GM12878 (cell line): ENCODE measurements around the gene HSCB. TPM values are rescaled to one million over a fixed set of nuclear protein-coding genes. Genes with fewer than 3 reads are reported as not detected.

Experiments
- ATAC-seq: fragments of 200-7000 bp; cut with Tn5 transposase; 3 replicates; pipeline ENCODE4 v1.9.1; 2020; ENCODE audit warnings: mild to moderate bottlenecking, moderate library complexity
- BruUV-seq: library from RNA; stranded (reverse); fragments of 400-500 nt; replicated peaks from 2 replicates; lab custom pipeline; 2021; lab: Mats Ljungman, UMichigan
- CTCF ChIA-PET: fragments of 300-600 bp; sonication (Branson Sonifier 250); formaldehyde crosslinking; extraction: SDS; loops from one replicate; lab custom pipeline; 2021; ENCODE audit warnings: inconsistent platforms; lab: Yijun Ruan, JAX
- POLR2A ChIA-PET: fragments of 350-600 bp; formaldehyde crosslinking; extraction: SDS; loops from one replicate; lab custom pipeline; 2021; ENCODE audit warnings: inconsistent platforms; lab: Charles Lee
- RAD21 ChIA-PET: fragments of 300-600 bp; sonication (Branson Sonifier 250); formaldehyde crosslinking; loops from one replicate; lab custom pipeline; 2023; ENCODE audit warnings: antibody characterized with exemption; ENCODE audit not compliant: unreplicated experiment; lab: Charles Lee
- SMC1A ChIA-PET: fragments of 300-600 bp; sonication (Branson Sonifier 250); formaldehyde crosslinking; loops from one replicate; lab custom pipeline; 2023; ENCODE audit not compliant: unreplicated experiment, uncharacterized antibody; lab: Charles Lee
- DNase-seq: peaks from one replicate; pipeline ENCODE4 v3.0.0-alpha.2; 2011; ENCODE audit warnings: low read depth, low spot score
- FAIRE-seq: peaks from 3 replicates; lab custom pipeline; 2011; peaks lifted over from hg19 to GRCh38; lab: Jason Lieb, UNC
- H2AFZ ChIP-seq: 2 replicates; pipeline ENCODE4 v1.6.0; 2011; ENCODE audit warnings: low read depth, low read length, control low read depth; ENCODE audit not compliant: control insufficient read depth
- H3K27ac ChIP-seq: 2 replicates; pipeline ENCODE4 v1.5.1; 2011; ENCODE audit warnings: control low read depth; ENCODE audit not compliant: control insufficient read depth, insufficient read depth
- H3K27me3 ChIP-seq, 2 experiments: replicated peaks in 1 of 2; 2 replicates each; pipeline versions ENCODE4 v1.6.0 to v1.6.1; 2011; ENCODE audit warnings: low read length in 1 of 2; ENCODE audit not compliant: control insufficient read depth in 2 of 2, insufficient read depth in 2 of 2
- H3K36me3 ChIP-seq, 2 experiments: 2 replicates each; pipeline ENCODE4 v1.5.1; 2011; ENCODE audit warnings: low read length in 1 of 2; ENCODE audit not compliant: control insufficient read depth in 2 of 2, insufficient read depth in 2 of 2
- H3K4me1 ChIP-seq: 2 replicates; pipeline ENCODE4 v1.6.1; 2011; ENCODE audit warnings: mild to moderate bottlenecking, low read length, moderate library complexity, mixed read lengths; ENCODE audit not compliant: control insufficient read depth, insufficient read depth
- H3K4me2 ChIP-seq: 2 replicates; pipeline ENCODE4 v1.6.0; 2011; ENCODE audit warnings: control low read depth; ENCODE audit not compliant: control insufficient read depth, insufficient read depth
- H3K4me3 ChIP-seq: fragments of 200-600 bp; sonication (generic); 2 replicates; pipeline ENCODE4 v1.5.1; 2016
- H3K79me2 ChIP-seq: 2 replicates; pipeline ENCODE4 v1.6.0; 2011; ENCODE audit warnings: low read length; ENCODE audit not compliant: control insufficient read depth, insufficient read depth
- H3K9ac ChIP-seq: 2 replicates; pipeline ENCODE4 v1.8.0; 2011; ENCODE audit warnings: low read length, control low read depth, mixed read lengths; ENCODE audit not compliant: control insufficient read depth, insufficient read depth
- H3K9me3 ChIP-seq: replicated peaks from 3 replicates; pipeline ENCODE4 v1.5.1; 2011; ENCODE audit warnings: mild to moderate bottlenecking, low read length; ENCODE audit not compliant: control insufficient read depth, insufficient read depth
- H4K20me1 ChIP-seq: 2 replicates; pipeline ENCODE4 v1.6.0; 2011; ENCODE audit not compliant: control insufficient read depth, insufficient read depth
- BACH1 ChIP-seq: fragments of 450-650 bp; IDR thresholded peaks from 2 replicates; pipeline ENCODE4 v1.6.1; 2017; ENCODE audit warnings: mild to moderate bottlenecking, borderline replicate concordance
- CUX1 ChIP-seq: IDR thresholded peaks from 2 replicates; pipeline ENCODE4 v1.6.1; 2012; ENCODE audit warnings: improper control_type of control experiment, low read depth, low read length; ENCODE audit not compliant: insufficient replicate concordance
- EP300 ChIP-seq, 2 experiments: fragments of 150-350 bp in 1 of 2; IDR thresholded peaks; 2 replicates each; pipeline ENCODE4 v1.6.1; 2011 to 2012; ENCODE audit warnings: low read depth in 2 of 2, low read length in 2 of 2, borderline replicate concordance in 1 of 2, improper control_type of control experiment in 1 of 2, inconsistent platforms in 1 of 2; ENCODE audit not compliant: control insufficient read depth in 1 of 2
- GATAD2B ChIP-seq: fragments of 450-650 bp; conservative IDR thresholded peaks from 2 replicates; pipeline ENCODE4 v1.6.1; 2017; ENCODE audit warnings: low read depth, mild to moderate bottlenecking, moderate library complexity
- MEF2B ChIP-seq: fragments of 450-650 bp; IDR thresholded peaks from 2 replicates; pipeline ENCODE4 v1.6.1; 2018; ENCODE audit warnings: mild to moderate bottlenecking, moderate library complexity; ENCODE audit not compliant: partially characterized antibody, poor library complexity, severe bottlenecking
- PML ChIP-seq: IDR thresholded peaks from 2 replicates; pipeline ENCODE4 v1.6.1; 2012; ENCODE audit warnings: low read length, inconsistent platforms
- RAD21 ChIP-seq: IDR thresholded peaks from 2 replicates; pipeline ENCODE4 v1.6.1; 2011; ENCODE audit warnings: mild to moderate bottlenecking, low read depth, low read length, moderate library complexity; ENCODE audit not compliant: insufficient read depth
- RCOR1 ChIP-seq: conservative IDR thresholded peaks from 2 replicates; pipeline ENCODE4 v1.6.1; 2012; ENCODE audit warnings: low read depth, low read length, improper control_type of control experiment
- SKIL ChIP-seq: fragments of 450-650 bp; IDR thresholded peaks from 2 replicates; pipeline ENCODE4 v1.6.1; 2017; ENCODE audit warnings: mild to moderate bottlenecking, low read depth, inconsistent platforms; ENCODE audit not compliant: poor library complexity, severe bottlenecking
- SMC3 ChIP-seq: IDR thresholded peaks from 2 replicates; pipeline ENCODE4 v1.6.1; 2011; ENCODE audit warnings: low read length, improper control_type of control experiment, borderline replicate concordance
- TARDBP ChIP-seq: IDR thresholded peaks from 2 replicates; pipeline ENCODE4 v1.6.1; 2016; ENCODE audit warnings: borderline replicate concordance
- WGBS: methylation state at CpG from one replicate; pipeline ENCODE4 v1.1.6; 2016; ENCODE audit warnings: low lambda C conversion rate; ENCODE audit not compliant: insufficient replicate concordance, insufficient coverage; ENCODE audit errors: missing lambda C conversion rate; 5-methylcytosine and 5-hydroxymethylcytosine counted together
- in situ Hi-C: fragments of 300-500 bp; cut with MboI; formaldehyde crosslinking; loops from 9 replicates; pipeline ENCODE4 v1.14.3; 2018; ENCODE audit warnings: mixed read lengths
- intact Hi-C: fragments of 100-400 bp; cut with micrococcal nuclease; formaldehyde crosslinking; loops from one replicate; pipeline ENCODE4 v1.14.2; 2022; ENCODE audit not compliant: unreplicated experiment
- polyA plus RNA-seq, 11 experiments: library from polyadenylated mRNA; depleted of rRNA in 4 of 11; unstranded in 6 of 11; stranded (reverse) in 5 of 11; fragments of >200 nt; fragmentation: Nextera tagmentation in 4 of 11; fragmentation: Illumina TruSeq in 1 of 11; extraction: Ambion mirVana in 4 of 11; extraction: Trizol in 1 of 11; gene quantifications; 1 replicate in 1 of 11; 2 replicates in 10 of 11; pipeline versions ENCODE4 v1.2.1 to v1.2.3, GENCODE V29; 2011 to 2016; ENCODE audit warnings: inconsistent platforms in 2 of 11, missing spikeins in 2 of 11, low read depth in 1 of 11
- total RNA-seq, 4 experiments: library from RNA; depleted of rRNA in 3 of 4; stranded (reverse); fragments of >200 nt in 3 of 4; fragmentation: Illumina TruSeq in 1 of 4; extraction: Trizol in 1 of 4; gene quantifications; 2 replicates each; pipeline versions ENCODE4 v1.2.1 to v1.2.3, GENCODE V29; 2013 to 2021

Gene HSCB
- total and polyA plus RNA-seq, 10 of the 15 experiments (the other 5 are each of a cell fraction or from before 2014, with no cell fraction given): 10.6 to 28.4 (median 20.8) TPM

GRCh38 chr22:28766628-28767027 lies 24.8 kb downstream of the HSCB start:
- no peak overlapping the region for H3K27ac ChIP-seq
- no peaks in the 10 kb centered on the region for H3K36me3 ChIP-seq
- CTCF ChIA-PET: no interaction called here
- RAD21 ChIA-PET: no interaction called here
- H4K20me1 ChIP-seq: no peaks in the 10 kb centered on the region
- no peak overlapping the region for H3K4me2 ChIP-seq
- intact Hi-C loops: no loop called here
- SMC1A ChIA-PET: no interaction called here
- no peaks in the 10 kb centered on the region for H3K4me1 ChIP-seq
- no peaks in the 10 kb centered on the region for H3K27me3 ChIP-seq
- FAIRE-seq: no peak
- no peaks in the 10 kb centered on the region; the same call in 2 of the 3 replicates for H3K9me3 ChIP-seq
- in situ Hi-C loops: no loop called here
- TF ChIP-seq CUX1 (no peak), RAD21 (no peak), EP300 (IDR thresholded peaks at IDR 0.05; ENCODE audit: borderline replicate concordance in 1 of 2, control insufficient read depth in 1 of 2, low read depth in 2 of 2, low read length in 2 of 2) (no peak), RCOR1 (no peak), SKIL (no peak), SMC3 (no peak), BACH1 (no peak), MEF2B (no peak), GATAD2B (no peak), PML (no peak), TARDBP (no peak)
- DNase-seq: no peak
- H3K4me3 ChIP-seq: no peak overlapping the region
- H2AFZ ChIP-seq: no peak overlapping the region
- H3K79me2 ChIP-seq: no peaks in the 10 kb centered on the region
- H3K9ac ChIP-seq: no peak overlapping the region
- no TSS peak for BruUV-seq
- POLR2A ChIA-PET: interaction anchor here (1.2 kb wide), 1 partner anchor 26 kb away, joined by 3 read pairs; no protein-coding TSS in a partner anchor
- 88% methylated on average over 3 of the region's 3 CpGs for WGBS
- no peak for ATAC-seq
